IMR-90 (cell line): Measurements from ENCODE around the gene USPL1. TPM values are rescaled to one million over a fixed set of nuclear protein-coding genes. Genes with fewer than 3 reads are reported as not detected.

Experiments
- ATAC-seq: fragments of 200-7000 bp; cut with Tn5 transposase; 2 replicates; pipeline ENCODE4 v1.9.1; 2020; ENCODE audit warnings: low read depth, mild to moderate bottlenecking, moderate library complexity
- BruUV-seq: library from RNA; stranded (reverse); fragments of 400-500 nt; replicated peaks from 2 replicates; lab custom pipeline; 2021; lab: Mats Ljungman, UMichigan
- CTCF ChIA-PET: fragments of 300-600 bp; formaldehyde crosslinking; extraction: SDS; loops from one replicate; lab custom pipeline; 2021; ENCODE audit warnings: antibody characterized with exemption; lab: Yijun Ruan, JAX
- POLR2A ChIA-PET: fragments of 300-600 bp; sonication (Branson Sonifier 250); formaldehyde crosslinking; loops from one replicate; lab custom pipeline; 2022; ENCODE audit warnings: antibody characterized with exemption; ENCODE audit not compliant: unreplicated experiment; lab: Charles Lee
- DNase-seq: peaks from one replicate; pipeline ENCODE4 v3.0.0; 2013
- H2AFZ ChIP-seq: replicated peaks from 2 replicates; pipeline ENCODE3; 2013; ENCODE audit warnings: low read length, mild to moderate bottlenecking; ENCODE audit not compliant: poor library complexity
- H2AK5ac ChIP-seq: 2 replicates; pipeline ENCODE4 v1.6.1; 2013; ENCODE audit warnings: low read depth, low read length, inconsistent platforms
- H2AK9ac ChIP-seq: replicated peaks from 2 replicates; pipeline ENCODE3; 2013; ENCODE audit warnings: mild to moderate bottlenecking, low read depth, low read length, moderate library complexity; ENCODE audit not compliant: poor library complexity
- H2BK120ac ChIP-seq: 2 replicates; pipeline ENCODE4 v1.6.1; 2013; ENCODE audit warnings: low read depth, low read length, inconsistent platforms
- H2BK15ac ChIP-seq: 3 replicates; pipeline ENCODE4 v1.6.1; 2013; ENCODE audit warnings: low read depth, low read length, inconsistent platforms
- H2BK20ac ChIP-seq: 2 replicates; pipeline ENCODE4 v1.6.1; 2013; ENCODE audit warnings: low read depth, mild to moderate bottlenecking, inconsistent platforms, low read length, moderate library complexity
- H2BK5ac ChIP-seq: 2 replicates; pipeline ENCODE4 v1.6.1; 2013; ENCODE audit warnings: mild to moderate bottlenecking, low read depth, low read length, inconsistent platforms; ENCODE audit not compliant: poor library complexity, severe bottlenecking
- H3K14ac ChIP-seq: replicated peaks from 2 replicates; pipeline ENCODE4 v1.6.1; 2013; ENCODE audit warnings: low read depth, low read length, inconsistent platforms
- H3K18ac ChIP-seq: 2 replicates; pipeline ENCODE4 v1.6.1; 2013; ENCODE audit warnings: low read depth, low read length, control low read depth
- H3K23ac ChIP-seq: 2 replicates; pipeline ENCODE4 v1.6.1; 2013; ENCODE audit warnings: low read depth, low read length, inconsistent platforms
- H3K27ac ChIP-seq: 2 replicates; pipeline ENCODE4 v1.5.1; 2013; ENCODE audit warnings: mild to moderate bottlenecking, control low read depth, low read length; ENCODE audit not compliant: insufficient read depth
- H3K27me3 ChIP-seq: 2 replicates; pipeline ENCODE4 v1.6.1; 2013; ENCODE audit warnings: low read length; ENCODE audit not compliant: control insufficient read depth, insufficient read depth
- H3K36me3 ChIP-seq: 2 replicates; pipeline ENCODE4 v1.6.1; 2013; ENCODE audit warnings: low read length, mixed read lengths; ENCODE audit not compliant: control insufficient read depth, insufficient read depth
- H3K4ac ChIP-seq: 2 replicates; pipeline ENCODE4 v1.6.1; 2013; ENCODE audit warnings: low read depth, low read length, inconsistent platforms
- H3K4me1 ChIP-seq: 2 replicates; pipeline ENCODE4 v1.6.1; 2013; ENCODE audit warnings: low read length, mixed read lengths; ENCODE audit not compliant: control insufficient read depth, insufficient read depth
- H3K4me2 ChIP-seq: 2 replicates; pipeline ENCODE4 v1.6.1; 2013; ENCODE audit warnings: low read depth, mild to moderate bottlenecking, control low read depth, low read length, moderate library complexity
- H3K4me3 ChIP-seq: 2 replicates; pipeline ENCODE4 v1.5.1; 2013; ENCODE audit warnings: low read depth, mild to moderate bottlenecking, control low read depth, low read length, moderate library complexity; ENCODE audit not compliant: insufficient read depth
- H3K56ac ChIP-seq: 2 replicates; pipeline ENCODE4 v1.6.1; 2013; ENCODE audit warnings: low read length, inconsistent platforms; ENCODE audit not compliant: insufficient read depth; ENCODE audit errors: extremely low read depth
- H3K79me1 ChIP-seq, 2 experiments: 2 replicates each; pipeline ENCODE4 v1.6.1; 2013; ENCODE audit warnings: low read length in 2 of 2, inconsistent platforms in 1 of 2, low read depth in 1 of 2
- H3K9ac ChIP-seq: 2 replicates; pipeline ENCODE4 v1.6.1; 2013; ENCODE audit warnings: low read depth, low read length, control low read depth
- H3K9me1 ChIP-seq: 2 replicates; pipeline ENCODE4 v1.6.1; 2013; ENCODE audit warnings: low read length, inconsistent platforms; ENCODE audit not compliant: insufficient read depth
- H3K9me3 ChIP-seq: 2 replicates; pipeline ENCODE4 v1.6.1; 2013; ENCODE audit warnings: low read length; ENCODE audit not compliant: control insufficient read depth, insufficient read depth
- H4K20me1 ChIP-seq: 2 replicates; pipeline ENCODE4 v1.6.1; 2013; ENCODE audit warnings: low read length, inconsistent platforms; ENCODE audit not compliant: insufficient read depth
- H4K5ac ChIP-seq: 2 replicates; pipeline ENCODE4 v1.6.1; 2013; ENCODE audit warnings: mild to moderate bottlenecking, low read depth, low read length, control low read depth
- H4K8ac ChIP-seq, 2 experiments: 2 replicates each; pipeline ENCODE4 v1.6.1; 2013; ENCODE audit warnings: low read depth in 2 of 2, low read length in 2 of 2, control low read depth in 1 of 2, inconsistent platforms in 1 of 2
- H4K91ac ChIP-seq: 2 replicates; pipeline ENCODE4 v1.6.1; 2013; ENCODE audit warnings: low read depth, low read length, inconsistent platforms; ENCODE audit not compliant: insufficient read depth
- FOS ChIP-seq: fragments of 150-350 bp; IDR thresholded peaks from 2 replicates; pipeline ENCODE4 v1.6.1; 2016; ENCODE audit warnings: low read depth, low read length
- MAFK ChIP-seq: IDR thresholded peaks from 2 replicates; pipeline ENCODE4 v1.6.1; 2012; ENCODE audit warnings: low read depth, low read length, improper control_type of control experiment
- MXI1 ChIP-seq: IDR thresholded peaks from 2 replicates; pipeline ENCODE4 v1.6.1; 2012; ENCODE audit warnings: low read depth, mild to moderate bottlenecking, low read length, moderate library complexity, borderline replicate concordance
- NFE2L2 ChIP-seq: fragments of 150-350 bp; IDR thresholded peaks from 2 replicates; pipeline ENCODE4 v1.6.1; 2016; ENCODE audit warnings: low read depth, mild to moderate bottlenecking, low read length
- POLR2A ChIP-seq: IDR thresholded peaks from 2 replicates; pipeline ENCODE4 v1.6.1; 2012; ENCODE audit warnings: mild to moderate bottlenecking, low read depth, low read length
- RAD21 ChIP-seq: IDR thresholded peaks from 2 replicates; pipeline ENCODE4 v1.6.1; 2012; ENCODE audit warnings: low read length, improper control_type of control experiment
- RFX5 ChIP-seq: IDR thresholded peaks from 2 replicates; pipeline ENCODE4 v1.8.0; 2012; ENCODE audit warnings: low read depth, mild to moderate bottlenecking, low read length, moderate library complexity
- whole genome bisulfite sequencing, 2 experiments: methylation state at CpG; one replicate each; pipeline versions ENCODE4 v1.1.5 to v1.1.7; 2013; ENCODE audit warnings: missing lambda C conversion rate in 2 of 2; ENCODE audit not compliant: insufficient read length in 1 of 2; ENCODE audit errors: extremely low coverage in 2 of 2; 5-methylcytosine and 5-hydroxymethylcytosine counted together
- dilution Hi-C: fragments of 300-500 bp; cut with HindIII; formaldehyde crosslinking; loops from one replicate; pipeline ENCODE4 v1.14.3; 2018; ENCODE audit warnings: low sequenced_read_pairs; ENCODE audit not compliant: unreplicated experiment
- in situ Hi-C: fragments of 300-500 bp; cut with MboI; formaldehyde crosslinking; loops from 3 replicates; pipeline ENCODE4 v1.14.3; 2019; ENCODE audit warnings: low sequenced_read_pairs, inconsistent platforms, mixed read lengths
- intact Hi-C: fragments of 100-400 bp; cut with micrococcal nuclease; formaldehyde crosslinking; loops from 2 replicates; pipeline ENCODE4 v1.10.0; 2022
- polyA plus RNA-seq, 3 experiments: library from polyadenylated mRNA; depleted of rRNA; stranded (reverse); fragments of >200 nt; gene quantifications; 2 replicates each; pipeline ENCODE4 v1.2.3, GENCODE V29; 2012; ENCODE audit warnings: low replicate concordance in 1 of 3
- total RNA-seq: library from RNA; depleted of rRNA; stranded (reverse); fragments of >200 nt; gene quantifications from 2 replicates; pipeline ENCODE4 v1.2.3, GENCODE V29; 2012
- TF ChIP-seq, protein P1 (sequence below): conservative IDR thresholded peaks from 2 replicates; pipeline ENCODE4 v1.5.1; 2012; ENCODE audit warnings: mild to moderate bottlenecking, low read depth, low read length, improper control_type of control experiment

The USPL1 gene
- total and polyA plus RNA-seq, 2 of the 4 experiments (the other 2 are of a cell fraction), result 12.1 to 15.4 TPM

- Histone ChIP-seq H3K4me3 (no peak overlapping the region), H3K14ac (no peak overlapping the region), H3K23ac (no peak overlapping the region), H4K20me1 (peaks cover 5% of the 10 kb centered on the region; the same call in 1 of the 2 replicates), H2AK9ac (no peak overlapping the region), H4K91ac (no peak overlapping the region), H3K56ac (no peak overlapping the region), H3K9ac (no peak overlapping the region), H2BK120ac (no peak overlapping the region), H2BK20ac (no peak overlapping the region), H3K27me3 (no peaks in the 10 kb centered on the region), H4K5ac (no peak overlapping the region), H3K4me1 (peaks cover 5% of the 10 kb centered on the region), H2BK5ac (no peak overlapping the region), H3K4ac (no peak overlapping the region), H3K9me1 (peaks cover 6% of the 10 kb centered on the region; the same call in 1 of the 2 replicates), H3K9me3 (no peaks in the 10 kb centered on the region), H3K4me2 (no peak overlapping the region), H3K27ac (no peak overlapping the region), H3K18ac (no peak overlapping the region), H4K8ac (no peak overlapping the region), H3K36me3 (no peaks in the 10 kb centered on the region), H2AFZ (no peak overlapping the region), H2AK5ac (no peak overlapping the region), H3K79me1 (peaks cover 0 to 9% of the 10 kb centered on the region in 2 experiments; a peak in 1 of 4 replicates), H2BK15ac (no peak overlapping the region)
- intact Hi-C loops (no loop called here), dilution Hi-C loops (no loop called here), in situ Hi-C loops (no loop called here)
- no peak for ATAC-seq
- no CpG with 5 or more reads among the region's 1 CpG for WGBS, 2 experiments
- POLR2A ChIA-PET, result no interaction called here
- BruUV-seq, result no TSS peak
- no peak for TF ChIP-seq MAFK
- no peak for TF ChIP-seq RFX5
- TF ChIP-seq, protein P1, sequence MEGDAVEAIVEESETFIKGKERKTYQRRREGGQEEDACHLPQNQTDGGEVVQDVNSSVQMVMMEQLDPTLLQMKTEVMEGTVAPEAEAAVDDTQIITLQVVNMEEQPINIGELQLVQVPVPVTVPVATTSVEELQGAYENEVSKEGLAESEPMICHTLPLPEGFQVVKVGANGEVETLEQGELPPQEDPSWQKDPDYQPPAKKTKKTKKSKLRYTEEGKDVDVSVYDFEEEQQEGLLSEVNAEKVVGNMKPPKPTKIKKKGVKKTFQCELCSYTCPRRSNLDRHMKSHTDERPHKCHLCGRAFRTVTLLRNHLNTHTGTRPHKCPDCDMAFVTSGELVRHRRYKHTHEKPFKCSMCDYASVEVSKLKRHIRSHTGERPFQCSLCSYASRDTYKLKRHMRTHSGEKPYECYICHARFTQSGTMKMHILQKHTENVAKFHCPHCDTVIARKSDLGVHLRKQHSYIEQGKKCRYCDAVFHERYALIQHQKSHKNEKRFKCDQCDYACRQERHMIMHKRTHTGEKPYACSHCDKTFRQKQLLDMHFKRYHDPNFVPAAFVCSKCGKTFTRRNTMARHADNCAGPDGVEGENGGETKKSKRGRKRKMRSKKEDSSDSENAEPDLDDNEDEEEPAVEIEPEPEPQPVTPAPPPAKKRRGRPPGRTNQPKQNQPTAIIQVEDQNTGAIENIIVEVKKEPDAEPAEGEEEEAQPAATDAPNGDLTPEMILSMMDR, result peak; percentile 41
- no peak for TF ChIP-seq MXI1
- TF ChIP-seq POLR2A, result no peak
- peak; percentile 34 for TF ChIP-seq RAD21
- TF ChIP-seq NFE2L2, result no peak
- TF ChIP-seq FOS, result no peak
- CTCF ChIA-PET, result interaction anchor here (0.8 to 1.4 kb wide), 3 partner anchors 39 to 449 kb away, joined by 3 to 5 read pairs (median 3); no protein-coding TSS in a partner anchor
- DNase-seq, result peak; percentile 36
These were observed 36.1 kb upstream of the USPL1 start for GRCh38 chr13:30581582-30581981.
